Vagina (tissue), 2 donors: Measurements from ENCODE around the gene C19orf67.

Experiments
- CTCF ChIP-seq, 3 experiments: fragments of 450-650 bp in 2 of 3; fragments of 200-600 bp in 1 of 3; sonication (generic) in 1 of 3; IDR thresholded peaks; one replicate each; pipeline ENCODE4 v1.5.1; 2017 to 2019; ENCODE audit warnings: antibody characterized with exemption in 3 of 3, mild to moderate bottlenecking in 2 of 3, moderate library complexity in 2 of 3
- POLR2A ChIP-seq, 2 donors: fragments of 450-650 bp; IDR thresholded peaks; one replicate each; pipeline ENCODE4 v1.6.1; 2017; ENCODE audit warnings: antibody characterized with exemption in 2 of 2, mild to moderate bottlenecking in 2 of 2, moderate library complexity in 2 of 2
- POLR2AphosphoS5 ChIP-seq, 2 donors: sonication (generic); formaldehyde crosslinking; IDR thresholded peaks; one replicate each; pipeline ENCODE4 v1.9.0; 2017; ENCODE audit warnings: antibody characterized with exemption in 2 of 2, mild to moderate bottlenecking in 2 of 2, low read depth in 1 of 2; ENCODE audit not compliant: insufficient read depth in 1 of 2

GRCh38 chr19:14081797-14082674, 3.5 kb downstream of the C19orf67 start:
- TF ChIP-seq CTCF (IDR thresholded peaks at IDR 0.05) (no peak), POLR2AphosphoS5 (IDR thresholded peaks at IDR 0.05; ENCODE audit: insufficient read depth in 1 of 2, low read depth in 1 of 2) (peak in 1 of 2 donors; percentile 80), POLR2A (IDR thresholded peaks at IDR 0.05) (no peak)
